Stomach (tissue), 4 donors: ENCODE measurements around the gene EHD3.

Experiments
- EP300 ChIP-seq: sonication (generic); formaldehyde crosslinking; IDR thresholded peaks from one replicate; pipeline ENCODE4 v1.6.1; 2017; ENCODE audit warnings: antibody characterized with exemption
- POLR2A ChIP-seq, 4 donors: fragments of 450-650 bp; IDR thresholded peaks; one replicate each; pipeline ENCODE4 v1.6.1; 2016; ENCODE audit warnings: antibody characterized with exemption in 4 of 4, control low read depth in 2 of 4, mild to moderate bottlenecking in 1 of 4, moderate library complexity in 1 of 4
- TF ChIP-seq, protein P1 (sequence below), 7 experiments: fragments of 450-650 bp in 4 of 7; fragments of 200-600 bp in 3 of 7; sonication (generic) in 3 of 7; IDR thresholded peaks; one replicate each; pipeline ENCODE4 v1.5.1; 2016 to 2019; ENCODE audit warnings: antibody characterized with exemption in 7 of 7, control low read depth in 2 of 7, mild to moderate bottlenecking in 1 of 7

DNA sequence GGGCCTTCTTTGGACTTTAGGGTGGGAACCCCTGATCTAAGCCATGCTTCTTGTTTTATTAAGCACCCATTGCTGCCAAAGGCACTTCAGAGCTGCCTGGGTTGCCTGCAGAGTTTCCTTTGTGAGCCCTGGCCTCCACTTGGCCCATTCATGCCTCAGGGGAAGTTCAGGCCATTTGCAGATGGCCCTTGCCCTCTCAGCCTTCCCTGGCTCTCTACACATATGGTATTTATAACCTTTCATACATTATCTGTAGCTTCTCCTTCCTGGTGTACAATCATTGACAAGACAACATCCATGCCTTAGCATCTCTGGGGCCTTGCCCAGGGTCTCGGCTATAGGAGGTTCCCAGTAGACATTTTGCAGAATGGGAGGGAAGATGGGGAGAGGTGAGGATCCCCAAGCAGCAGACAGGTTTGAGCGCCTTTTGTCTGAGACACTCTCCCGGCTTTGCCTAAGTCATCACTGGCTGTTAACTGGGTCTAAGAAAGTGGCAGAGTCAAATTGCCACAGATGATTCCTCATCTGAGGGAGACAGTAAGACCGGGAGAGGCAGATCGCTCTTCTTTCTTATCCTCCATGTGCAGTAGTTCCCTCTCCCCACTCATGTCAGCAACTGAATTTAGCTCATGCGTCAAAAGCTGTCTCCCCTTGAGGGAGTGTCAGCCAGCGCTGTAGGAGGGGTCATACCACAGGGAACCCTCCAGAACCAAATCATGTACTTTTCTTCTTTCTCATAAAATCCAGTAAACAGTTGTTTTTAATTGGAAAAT lies 2.7 kb downstream of the EHD3 start:
- TF ChIP-seq, protein P1, sequence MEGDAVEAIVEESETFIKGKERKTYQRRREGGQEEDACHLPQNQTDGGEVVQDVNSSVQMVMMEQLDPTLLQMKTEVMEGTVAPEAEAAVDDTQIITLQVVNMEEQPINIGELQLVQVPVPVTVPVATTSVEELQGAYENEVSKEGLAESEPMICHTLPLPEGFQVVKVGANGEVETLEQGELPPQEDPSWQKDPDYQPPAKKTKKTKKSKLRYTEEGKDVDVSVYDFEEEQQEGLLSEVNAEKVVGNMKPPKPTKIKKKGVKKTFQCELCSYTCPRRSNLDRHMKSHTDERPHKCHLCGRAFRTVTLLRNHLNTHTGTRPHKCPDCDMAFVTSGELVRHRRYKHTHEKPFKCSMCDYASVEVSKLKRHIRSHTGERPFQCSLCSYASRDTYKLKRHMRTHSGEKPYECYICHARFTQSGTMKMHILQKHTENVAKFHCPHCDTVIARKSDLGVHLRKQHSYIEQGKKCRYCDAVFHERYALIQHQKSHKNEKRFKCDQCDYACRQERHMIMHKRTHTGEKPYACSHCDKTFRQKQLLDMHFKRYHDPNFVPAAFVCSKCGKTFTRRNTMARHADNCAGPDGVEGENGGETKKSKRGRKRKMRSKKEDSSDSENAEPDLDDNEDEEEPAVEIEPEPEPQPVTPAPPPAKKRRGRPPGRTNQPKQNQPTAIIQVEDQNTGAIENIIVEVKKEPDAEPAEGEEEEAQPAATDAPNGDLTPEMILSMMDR (IDR thresholded peaks at IDR 0.05) = no peak
- TF ChIP-seq POLR2A (IDR thresholded peaks at IDR 0.05) (no peak), EP300 (no peak)
